HepG2 (cell line): ENCODE data around the gene LIPC.

Source experiments
- NFRKB ChIP-seq: fragments of 450-650 bp; IDR thresholded peaks from 2 replicates; pipeline ENCODE4 v1.6.1; 2017
- POLR2A ChIP-seq, 2 experiments: IDR thresholded peaks; 2 replicates each; pipeline ENCODE4 v1.6.1; 2011; ENCODE audit warnings: low read depth in 2 of 2, low read length in 2 of 2, mild to moderate bottlenecking in 1 of 2, moderate library complexity in 1 of 2; ENCODE audit not compliant: insufficient read depth in 1 of 2
- SMC3 ChIP-seq: IDR thresholded peaks from 2 replicates; pipeline ENCODE4 v1.6.1; 2011; ENCODE audit warnings: low read length, improper control_type of control experiment
- ZGPAT ChIP-seq: IDR thresholded peaks from 2 replicates; pipeline ENCODE4 v1.6.1; 2016; ENCODE audit warnings: mild to moderate bottlenecking
- ZNF276 ChIP-seq: sonication (generic); formaldehyde crosslinking; IDR thresholded peaks from 2 replicates; pipeline ENCODE4 v1.4.0; 2020; ENCODE audit warnings: mild to moderate bottlenecking, low read depth, missing genetic modification reagents
- ZNF660 ChIP-seq: sonication (generic); formaldehyde crosslinking; IDR thresholded peaks from 2 replicates; pipeline ENCODE4 v1.5.1; 2020; ENCODE audit warnings: mild to moderate bottlenecking, low read depth, missing genetic modification reagents, borderline replicate concordance
- ZNF747 ChIP-seq: sonication (generic); formaldehyde crosslinking; IDR thresholded peaks from 2 replicates; pipeline ENCODE4 v1.8.1; 2023; ENCODE audit warnings: missing genetic modification reagents, mild to moderate bottlenecking, borderline replicate concordance
- TF ChIP-seq, protein P1 (sequence below), 2 experiments: IDR thresholded peaks; 2 replicates each; pipeline ENCODE4 v1.6.1; 2011 to 2012; ENCODE audit warnings: low read length in 2 of 2, borderline replicate concordance in 1 of 2, low read depth in 1 of 2, mild to moderate bottlenecking in 1 of 2, moderate library complexity in 1 of 2
- TF ChIP-seq, protein P2 (sequence below): sonication (generic); formaldehyde crosslinking; IDR thresholded peaks from 2 replicates; pipeline ENCODE4 v1.5.0; 2020; ENCODE audit warnings: mild to moderate bottlenecking, missing genetic modification reagents, moderate library complexity

DNA sequence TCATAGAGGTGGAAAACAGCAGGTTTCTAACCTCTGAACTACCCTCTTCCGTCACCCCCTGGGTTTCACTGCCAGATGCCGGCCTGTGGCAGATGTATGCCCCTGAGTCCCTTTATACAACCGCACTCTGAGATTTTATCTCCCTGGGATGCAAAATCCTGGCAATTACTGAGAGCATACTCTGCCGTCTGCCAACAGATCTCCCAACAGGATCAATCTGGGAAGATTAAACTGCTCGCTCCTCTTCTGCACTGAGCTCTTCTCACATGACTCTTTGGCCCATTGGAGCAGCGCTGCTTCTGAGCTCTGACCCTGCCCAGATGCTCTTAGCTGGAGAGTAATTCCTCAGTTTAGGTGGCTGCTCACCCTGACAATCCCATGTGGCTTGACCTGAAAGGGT is 133.2 kb downstream of the LIPC start:
- TF ChIP-seq ZNF660 (CRISPR knock-in tag) (no peak), POLR2A (IDR thresholded peaks at IDR 0.05; ENCODE audit: insufficient read depth in 1 of 2, low read depth in 2 of 2, low read length in 2 of 2) (no peak), ZNF276 (CRISPR knock-in tag) (no peak), ZGPAT (CRISPR knock-in tag) (no peak), SMC3 (no peak), ZNF747 (CRISPR knock-in tag) (no peak), NFRKB (no peak)
- TF ChIP-seq, protein P1, sequence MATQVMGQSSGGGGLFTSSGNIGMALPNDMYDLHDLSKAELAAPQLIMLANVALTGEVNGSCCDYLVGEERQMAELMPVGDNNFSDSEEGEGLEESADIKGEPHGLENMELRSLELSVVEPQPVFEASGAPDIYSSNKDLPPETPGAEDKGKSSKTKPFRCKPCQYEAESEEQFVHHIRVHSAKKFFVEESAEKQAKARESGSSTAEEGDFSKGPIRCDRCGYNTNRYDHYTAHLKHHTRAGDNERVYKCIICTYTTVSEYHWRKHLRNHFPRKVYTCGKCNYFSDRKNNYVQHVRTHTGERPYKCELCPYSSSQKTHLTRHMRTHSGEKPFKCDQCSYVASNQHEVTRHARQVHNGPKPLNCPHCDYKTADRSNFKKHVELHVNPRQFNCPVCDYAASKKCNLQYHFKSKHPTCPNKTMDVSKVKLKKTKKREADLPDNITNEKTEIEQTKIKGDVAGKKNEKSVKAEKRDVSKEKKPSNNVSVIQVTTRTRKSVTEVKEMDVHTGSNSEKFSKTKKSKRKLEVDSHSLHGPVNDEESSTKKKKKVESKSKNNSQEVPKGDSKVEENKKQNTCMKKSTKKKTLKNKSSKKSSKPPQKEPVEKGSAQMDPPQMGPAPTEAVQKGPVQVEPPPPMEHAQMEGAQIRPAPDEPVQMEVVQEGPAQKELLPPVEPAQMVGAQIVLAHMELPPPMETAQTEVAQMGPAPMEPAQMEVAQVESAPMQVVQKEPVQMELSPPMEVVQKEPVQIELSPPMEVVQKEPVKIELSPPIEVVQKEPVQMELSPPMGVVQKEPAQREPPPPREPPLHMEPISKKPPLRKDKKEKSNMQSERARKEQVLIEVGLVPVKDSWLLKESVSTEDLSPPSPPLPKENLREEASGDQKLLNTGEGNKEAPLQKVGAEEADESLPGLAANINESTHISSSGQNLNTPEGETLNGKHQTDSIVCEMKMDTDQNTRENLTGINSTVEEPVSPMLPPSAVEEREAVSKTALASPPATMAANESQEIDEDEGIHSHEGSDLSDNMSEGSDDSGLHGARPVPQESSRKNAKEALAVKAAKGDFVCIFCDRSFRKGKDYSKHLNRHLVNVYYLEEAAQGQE (IDR thresholded peaks at IDR 0.05; ENCODE audit: borderline replicate concordance in 1 of 2, low read depth in 1 of 2, low read length in 2 of 2): no peak
- TF ChIP-seq, protein P2, sequence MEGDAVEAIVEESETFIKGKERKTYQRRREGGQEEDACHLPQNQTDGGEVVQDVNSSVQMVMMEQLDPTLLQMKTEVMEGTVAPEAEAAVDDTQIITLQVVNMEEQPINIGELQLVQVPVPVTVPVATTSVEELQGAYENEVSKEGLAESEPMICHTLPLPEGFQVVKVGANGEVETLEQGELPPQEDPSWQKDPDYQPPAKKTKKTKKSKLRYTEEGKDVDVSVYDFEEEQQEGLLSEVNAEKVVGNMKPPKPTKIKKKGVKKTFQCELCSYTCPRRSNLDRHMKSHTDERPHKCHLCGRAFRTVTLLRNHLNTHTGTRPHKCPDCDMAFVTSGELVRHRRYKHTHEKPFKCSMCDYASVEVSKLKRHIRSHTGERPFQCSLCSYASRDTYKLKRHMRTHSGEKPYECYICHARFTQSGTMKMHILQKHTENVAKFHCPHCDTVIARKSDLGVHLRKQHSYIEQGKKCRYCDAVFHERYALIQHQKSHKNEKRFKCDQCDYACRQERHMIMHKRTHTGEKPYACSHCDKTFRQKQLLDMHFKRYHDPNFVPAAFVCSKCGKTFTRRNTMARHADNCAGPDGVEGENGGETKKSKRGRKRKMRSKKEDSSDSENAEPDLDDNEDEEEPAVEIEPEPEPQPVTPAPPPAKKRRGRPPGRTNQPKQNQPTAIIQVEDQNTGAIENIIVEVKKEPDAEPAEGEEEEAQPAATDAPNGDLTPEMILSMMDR (CRISPR knock-in tag): no peak
